Measurements from ENCODE around the gene TMEM72.

Gene TMEM72

DNA sequence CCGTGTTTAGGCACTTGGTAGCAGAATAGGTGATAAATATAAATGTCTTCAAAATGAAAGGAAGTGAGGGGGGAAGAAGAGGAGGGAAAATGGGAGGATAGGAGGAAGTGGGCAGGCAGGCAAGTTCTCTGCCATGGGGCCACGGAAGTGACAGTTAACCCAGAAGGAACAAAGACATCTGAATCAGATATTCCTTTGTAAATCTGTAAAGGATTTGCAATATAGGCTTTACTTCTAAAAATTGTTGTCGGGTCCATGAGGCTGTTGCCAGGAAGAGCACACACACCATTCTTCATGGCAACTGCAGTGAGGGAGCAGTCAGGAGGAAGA lies 24.8 kb downstream of the TMEM72 start:
- H3K4me3 ChIP-seq (ENCODE audit: low read depth, low read length): no peak overlapping the region
- in situ Hi-C loops (cut with HindIII; ENCODE audit: low sequenced_read_pairs): no loop called here
- no peak for DNase-seq (ENCODE audit: low read depth, low spot score)
- TF ChIP-seq, protein P1, sequence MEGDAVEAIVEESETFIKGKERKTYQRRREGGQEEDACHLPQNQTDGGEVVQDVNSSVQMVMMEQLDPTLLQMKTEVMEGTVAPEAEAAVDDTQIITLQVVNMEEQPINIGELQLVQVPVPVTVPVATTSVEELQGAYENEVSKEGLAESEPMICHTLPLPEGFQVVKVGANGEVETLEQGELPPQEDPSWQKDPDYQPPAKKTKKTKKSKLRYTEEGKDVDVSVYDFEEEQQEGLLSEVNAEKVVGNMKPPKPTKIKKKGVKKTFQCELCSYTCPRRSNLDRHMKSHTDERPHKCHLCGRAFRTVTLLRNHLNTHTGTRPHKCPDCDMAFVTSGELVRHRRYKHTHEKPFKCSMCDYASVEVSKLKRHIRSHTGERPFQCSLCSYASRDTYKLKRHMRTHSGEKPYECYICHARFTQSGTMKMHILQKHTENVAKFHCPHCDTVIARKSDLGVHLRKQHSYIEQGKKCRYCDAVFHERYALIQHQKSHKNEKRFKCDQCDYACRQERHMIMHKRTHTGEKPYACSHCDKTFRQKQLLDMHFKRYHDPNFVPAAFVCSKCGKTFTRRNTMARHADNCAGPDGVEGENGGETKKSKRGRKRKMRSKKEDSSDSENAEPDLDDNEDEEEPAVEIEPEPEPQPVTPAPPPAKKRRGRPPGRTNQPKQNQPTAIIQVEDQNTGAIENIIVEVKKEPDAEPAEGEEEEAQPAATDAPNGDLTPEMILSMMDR (IDR thresholded peaks at IDR 0.05; ENCODE audit: low read depth, low read length): no peak

DNA sequence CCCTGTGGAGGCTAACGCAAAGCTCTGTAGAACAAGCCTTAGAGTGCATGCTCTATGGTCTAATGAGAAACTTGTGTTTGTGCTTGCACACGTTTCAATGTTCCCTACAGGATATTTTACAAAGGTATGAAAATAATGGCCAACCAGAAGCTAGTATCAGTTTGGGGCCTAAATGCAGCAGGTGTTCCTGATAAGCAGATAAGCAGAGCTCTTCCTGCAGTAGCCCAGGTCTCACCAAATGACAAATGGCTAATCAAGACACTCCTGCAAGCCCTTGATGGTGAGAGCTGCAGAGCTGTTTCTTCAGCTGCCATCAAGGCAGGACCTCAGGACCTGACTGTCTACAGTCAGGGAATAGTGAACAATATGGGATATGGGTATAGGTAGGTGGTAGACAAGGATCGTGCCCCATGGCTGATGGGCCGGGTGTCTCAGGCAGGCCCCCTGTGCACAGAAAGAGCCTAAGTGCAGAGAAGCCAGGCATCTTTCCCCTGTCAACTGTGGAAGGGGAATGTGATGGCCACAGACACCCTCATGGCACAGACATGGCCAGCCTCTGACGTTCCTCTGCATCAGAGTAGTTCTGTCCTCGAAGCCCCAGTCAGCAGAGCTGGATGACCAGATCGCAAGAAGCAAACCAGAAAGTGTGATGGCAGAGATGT lies 25.3 kb downstream of the TMEM72 start:
- no peak for DNase-seq (ENCODE audit: low read depth, low spot score)
- TF ChIP-seq, protein P1 (IDR thresholded peaks at IDR 0.05; ENCODE audit: low read depth, low read length): no peak
- no peak overlapping the region for H3K4me3 ChIP-seq (ENCODE audit: low read depth, low read length)
- in situ Hi-C loops (cut with HindIII; ENCODE audit: low sequenced_read_pairs): no loop called here

DNA sequence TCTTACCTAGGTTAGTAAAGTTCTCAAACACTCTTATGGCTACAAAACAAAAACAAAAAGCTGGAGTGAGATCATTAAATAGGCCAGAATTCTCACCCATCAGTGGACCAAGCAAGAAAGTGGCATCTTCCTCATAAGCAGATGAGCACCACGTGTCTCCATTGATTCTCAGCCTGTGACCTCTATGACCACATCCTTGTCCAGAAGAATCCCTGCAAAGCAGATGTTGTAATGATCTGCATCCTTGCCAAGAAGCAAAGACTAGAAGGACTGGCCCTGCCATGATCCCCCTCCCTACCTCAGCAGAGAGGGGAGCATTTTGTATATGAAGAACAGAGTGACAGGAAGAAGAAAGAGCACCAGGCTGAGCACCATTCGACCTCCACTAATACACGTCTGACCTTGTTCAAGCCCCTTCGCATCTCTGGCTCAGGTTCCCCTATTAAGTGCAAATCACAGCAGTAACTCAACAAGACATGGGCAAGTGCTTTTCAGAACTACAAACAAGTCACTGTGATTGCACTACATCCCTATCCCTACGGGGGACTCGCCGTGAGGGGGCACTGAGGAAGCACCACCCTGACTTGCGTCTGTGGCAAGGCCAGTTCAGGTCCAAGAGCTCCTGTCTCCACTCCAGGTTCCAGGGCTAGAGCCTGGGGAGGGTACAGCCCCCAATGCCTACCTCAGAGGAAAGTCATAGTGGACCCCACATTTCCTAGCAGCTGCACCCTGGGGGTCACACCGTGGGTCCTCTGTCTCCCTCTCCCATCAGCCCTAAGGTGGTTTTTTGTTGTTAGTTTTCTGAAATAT lies 26.3 kb downstream of the TMEM72 start:
- DNase-seq (ENCODE audit: low read depth, low spot score): no peak
- TF ChIP-seq, protein P1 (IDR thresholded peaks at IDR 0.05; ENCODE audit: low read depth, low read length): no peak
- in situ Hi-C loops (cut with HindIII; ENCODE audit: low sequenced_read_pairs): no loop called here
- H3K4me3 ChIP-seq (ENCODE audit: low read depth, low read length): no peak overlapping the region

DNA sequence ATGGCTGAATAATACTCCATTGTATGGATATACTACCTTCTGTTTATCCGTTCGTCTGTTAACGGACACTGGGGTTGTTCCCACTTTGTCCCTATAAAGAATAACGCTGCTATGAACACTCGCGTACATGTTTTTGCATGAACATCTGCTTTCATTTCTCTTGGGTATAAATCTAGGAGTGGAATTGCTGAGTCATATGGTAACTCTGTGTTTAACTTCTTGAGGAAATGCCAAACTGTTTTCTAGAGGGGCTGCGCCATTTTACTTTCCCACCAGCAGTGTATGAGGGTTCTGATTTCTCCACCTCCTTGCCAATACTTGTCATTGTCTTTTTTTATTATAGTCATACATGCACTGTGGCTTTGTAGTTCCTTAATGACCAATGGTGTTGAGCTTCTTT lies 27.8 kb downstream of the TMEM72 start:
- no peak for DNase-seq (ENCODE audit: low read depth, low spot score)
- TF ChIP-seq, protein P1 (IDR thresholded peaks at IDR 0.05; ENCODE audit: low read depth, low read length): no peak
- H3K4me3 ChIP-seq (ENCODE audit: low read depth, low read length): no peak overlapping the region
- in situ Hi-C loops (cut with HindIII; ENCODE audit: low sequenced_read_pairs): no loop called here

DNA sequence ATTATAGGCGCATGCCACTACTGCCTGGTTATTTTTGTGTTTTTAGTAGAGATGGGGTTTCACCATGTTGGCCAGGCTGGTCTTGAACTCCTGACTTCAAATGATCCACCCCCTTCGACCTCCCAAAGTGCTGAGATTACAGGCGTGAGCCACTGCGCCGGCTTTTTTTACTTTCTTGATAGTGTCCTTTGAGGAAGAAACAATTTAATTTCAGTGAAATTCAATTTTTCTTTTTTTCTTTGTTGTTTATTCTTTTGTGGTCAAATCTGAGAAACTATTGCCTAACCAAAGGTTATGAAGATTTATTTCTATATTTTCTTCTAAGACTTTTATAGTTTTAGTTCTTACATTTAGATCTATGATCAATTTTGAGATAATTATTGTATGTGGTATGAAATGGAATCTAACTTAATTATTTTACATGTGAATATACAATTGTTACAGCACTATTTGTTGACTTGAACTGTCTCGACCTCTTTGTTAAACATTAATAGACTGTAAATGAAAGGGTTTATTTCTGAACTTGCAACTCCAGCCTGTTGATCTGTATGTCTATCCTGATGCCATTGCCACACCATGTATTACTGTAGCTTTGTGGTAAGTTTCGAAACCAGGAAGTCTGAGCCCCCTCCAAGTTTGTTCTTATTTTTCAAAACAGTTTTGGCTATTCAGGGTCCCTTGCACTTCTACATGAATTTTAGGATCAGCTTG lies 28.7 kb downstream of the TMEM72 start:
- no peak for DNase-seq (ENCODE audit: low read depth, low spot score)

DNA sequence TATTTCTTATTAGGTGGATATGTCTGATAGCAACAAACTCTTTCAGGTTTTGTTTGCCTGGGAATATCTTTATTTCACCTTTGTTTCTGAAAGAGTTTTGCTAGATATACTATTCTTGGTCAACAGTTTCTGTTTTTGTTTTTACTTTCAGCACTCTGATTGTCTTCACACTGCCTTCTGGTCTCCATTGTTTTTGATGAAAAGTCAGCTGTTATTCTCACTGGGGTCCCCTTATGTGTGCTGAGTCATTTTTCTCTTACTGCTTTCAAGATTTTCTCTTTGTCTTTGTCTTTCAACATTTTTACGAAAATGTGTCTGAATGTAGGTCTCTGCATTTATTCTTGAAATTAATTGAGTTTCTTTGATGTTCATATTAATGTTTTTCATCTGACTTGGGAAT lies 33.2 kb downstream of the TMEM72 start:
- in situ Hi-C loops (cut with HindIII; ENCODE audit: low sequenced_read_pairs): no loop called here
- DNase-seq (ENCODE audit: low read depth, low spot score): no peak
- TF ChIP-seq, protein P1 (IDR thresholded peaks at IDR 0.05; ENCODE audit: low read depth, low read length): no peak
- no peak overlapping the region for H3K4me3 ChIP-seq (ENCODE audit: low read depth, low read length)

More for the DNA sequence above, 28.7 kb downstream of the TMEM72 start:
- TF ChIP-seq, protein P1 (IDR thresholded peaks at IDR 0.05; ENCODE audit: low read depth, low read length): no peak
- no peak overlapping the region for H3K4me3 ChIP-seq (ENCODE audit: low read depth, low read length)
- in situ Hi-C loops (cut with HindIII; ENCODE audit: low sequenced_read_pairs): no loop called here
